Kidney epithelial cell (primary cell): ENCODE measurements around the gene CAMK2D. TPM values are rescaled to one million over a fixed set of nuclear protein-coding genes. Genes with fewer than 3 reads are reported as not detected.

ENCODE experiments used
- DNase-seq: peaks from one replicate; pipeline ENCODE4 v3.0.0-alpha.2; 2010; ENCODE audit warnings: low read depth
- H3K27me3 ChIP-seq: 2 replicates; pipeline ENCODE4 v1.6.0; 2011; ENCODE audit warnings: low read length; ENCODE audit not compliant: control insufficient read depth, insufficient read depth
- H3K36me3 ChIP-seq: 2 replicates; pipeline ENCODE4 v1.5.1; 2011; ENCODE audit warnings: low read length; ENCODE audit not compliant: control insufficient read depth, insufficient read depth
- H3K4me3 ChIP-seq: 2 replicates; pipeline ENCODE4 v1.5.1; 2011; ENCODE audit warnings: low read depth, mild to moderate bottlenecking, control low read depth, low read length
- total RNA-seq: library from RNA; depleted of rRNA; stranded (reverse); fragments of >200 nt; gene quantifications from 2 replicates; pipeline ENCODE4 v1.2.3, GENCODE V29; 2015
- TF ChIP-seq, protein P1 (sequence below): IDR thresholded peaks from 2 replicates; pipeline ENCODE4 v1.5.1; 2011; ENCODE audit warnings: mild to moderate bottlenecking, moderate library complexity, low read length, control low read depth, inconsistent platforms; ENCODE audit not compliant: insufficient read depth, poor library complexity, severe bottlenecking

Gene CAMK2D
- total RNA-seq, 1 donor from 2014 or later, result 36.2 TPM

DNA sequence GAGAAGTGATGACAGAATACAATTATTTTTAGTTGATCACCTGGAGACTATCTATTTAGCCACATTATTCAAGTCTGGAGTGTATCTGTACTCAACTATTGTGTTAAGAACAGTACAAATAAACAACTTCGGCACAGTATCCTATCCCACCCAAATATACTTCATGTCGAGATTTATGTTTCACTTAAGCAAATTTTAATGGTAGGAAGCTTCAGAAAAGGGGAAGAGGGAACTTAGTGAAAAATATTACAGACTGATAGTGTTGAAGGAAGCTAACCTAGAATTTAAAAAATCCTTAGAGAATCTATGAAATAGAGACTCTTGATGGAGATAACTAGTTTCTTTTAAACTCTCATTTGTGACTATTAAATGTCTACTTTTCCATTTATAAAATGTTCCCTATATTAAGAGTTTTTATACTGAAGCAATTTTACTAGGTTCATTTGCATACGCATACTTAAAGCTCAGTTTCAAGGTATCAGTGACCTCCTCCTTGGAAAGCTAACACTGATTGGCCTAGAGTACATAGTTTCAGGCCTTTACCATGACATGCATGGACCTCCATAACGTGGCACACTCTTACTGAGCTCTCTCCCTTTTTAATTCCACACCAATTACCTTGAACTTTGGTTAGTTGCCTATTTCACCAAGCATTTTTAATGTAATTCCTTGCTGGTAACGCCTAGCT lies 197.7 kb downstream of the CAMK2D start:
- TF ChIP-seq, protein P1, sequence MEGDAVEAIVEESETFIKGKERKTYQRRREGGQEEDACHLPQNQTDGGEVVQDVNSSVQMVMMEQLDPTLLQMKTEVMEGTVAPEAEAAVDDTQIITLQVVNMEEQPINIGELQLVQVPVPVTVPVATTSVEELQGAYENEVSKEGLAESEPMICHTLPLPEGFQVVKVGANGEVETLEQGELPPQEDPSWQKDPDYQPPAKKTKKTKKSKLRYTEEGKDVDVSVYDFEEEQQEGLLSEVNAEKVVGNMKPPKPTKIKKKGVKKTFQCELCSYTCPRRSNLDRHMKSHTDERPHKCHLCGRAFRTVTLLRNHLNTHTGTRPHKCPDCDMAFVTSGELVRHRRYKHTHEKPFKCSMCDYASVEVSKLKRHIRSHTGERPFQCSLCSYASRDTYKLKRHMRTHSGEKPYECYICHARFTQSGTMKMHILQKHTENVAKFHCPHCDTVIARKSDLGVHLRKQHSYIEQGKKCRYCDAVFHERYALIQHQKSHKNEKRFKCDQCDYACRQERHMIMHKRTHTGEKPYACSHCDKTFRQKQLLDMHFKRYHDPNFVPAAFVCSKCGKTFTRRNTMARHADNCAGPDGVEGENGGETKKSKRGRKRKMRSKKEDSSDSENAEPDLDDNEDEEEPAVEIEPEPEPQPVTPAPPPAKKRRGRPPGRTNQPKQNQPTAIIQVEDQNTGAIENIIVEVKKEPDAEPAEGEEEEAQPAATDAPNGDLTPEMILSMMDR, result no peak
- Histone ChIP-seq H3K36me3 (no peaks in the 10 kb centered on the region), H3K27me3 (no peaks in the 10 kb centered on the region), H3K4me3 (no peak overlapping the region)
- no peak for DNase-seq

DNA sequence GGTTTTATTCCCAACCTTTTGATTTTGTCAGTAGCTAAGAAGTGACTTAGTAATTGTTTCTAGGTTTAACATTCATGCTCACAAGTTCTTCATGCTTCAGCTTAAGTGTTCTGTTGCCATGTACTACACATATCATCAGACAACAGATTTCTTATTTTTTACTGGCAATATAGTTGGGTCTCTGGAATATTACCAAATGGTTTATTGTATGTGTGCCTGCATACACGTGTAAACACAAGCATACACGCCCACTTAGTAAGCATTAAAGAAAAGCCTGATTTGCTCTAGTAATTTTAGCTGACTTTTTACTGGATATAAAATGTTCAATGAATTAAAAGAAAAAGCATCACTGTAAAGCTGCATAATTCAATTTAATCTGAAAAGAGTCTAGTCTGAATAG lies 199.8 kb downstream of the CAMK2D start:
- Histone ChIP-seq H3K27me3 (no peaks in the 10 kb centered on the region), H3K36me3 (no peaks in the 10 kb centered on the region), H3K4me3 (no peak overlapping the region)
- TF ChIP-seq, protein P1, result no peak
- no peak for DNase-seq

DNA sequence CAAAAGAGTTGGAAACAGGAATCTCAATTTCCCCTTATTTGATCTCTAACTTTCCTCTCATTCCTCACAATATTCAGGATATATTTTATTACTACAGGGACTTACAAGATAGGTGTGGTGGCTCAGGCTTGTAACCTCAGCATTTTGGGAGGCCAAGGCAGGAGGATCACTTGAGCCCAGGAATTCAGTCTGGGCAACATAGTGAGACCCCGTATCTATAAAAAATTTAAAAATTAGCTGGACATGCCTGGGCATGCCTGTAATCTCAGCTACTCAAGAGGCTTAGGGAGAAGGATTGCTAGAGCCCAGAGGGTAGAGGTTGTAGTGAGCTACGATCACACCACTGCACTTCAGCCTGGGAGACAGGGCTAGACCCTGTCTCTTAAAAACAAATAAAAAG lies 200.4 kb downstream of the CAMK2D start:
- Histone ChIP-seq H3K36me3 (no peaks in the 10 kb centered on the region), H3K4me3 (no peak overlapping the region), H3K27me3 (no peaks in the 10 kb centered on the region)
- DNase-seq, result no peak
- TF ChIP-seq, protein P1, result no peak

DNA sequence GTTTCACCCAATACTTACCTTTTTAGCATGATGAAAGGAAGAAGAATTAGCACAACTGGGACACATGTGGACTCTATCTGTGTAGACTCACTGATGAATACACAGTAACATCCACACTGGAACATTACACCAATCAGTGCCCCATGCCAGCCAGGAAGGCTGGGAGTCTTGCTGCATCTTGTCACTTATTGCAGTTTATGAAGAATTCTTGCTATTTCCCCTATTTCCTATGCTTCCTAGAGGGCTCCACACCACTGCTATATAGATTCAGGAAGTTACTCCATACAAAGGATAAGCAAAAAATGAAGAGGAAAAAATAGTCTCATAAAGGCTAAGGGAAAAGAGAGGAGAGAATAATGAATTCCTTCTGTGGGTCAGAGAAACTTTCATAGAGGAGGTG lies 201.0 kb downstream of the CAMK2D start:
- H3K36me3 ChIP-seq, result no peaks in the 10 kb centered on the region
- H3K4me3 ChIP-seq, result no peak overlapping the region
- H3K27me3 ChIP-seq, result no peaks in the 10 kb centered on the region
- TF ChIP-seq, protein P1, result no peak
- DNase-seq, result no peak

DNA sequence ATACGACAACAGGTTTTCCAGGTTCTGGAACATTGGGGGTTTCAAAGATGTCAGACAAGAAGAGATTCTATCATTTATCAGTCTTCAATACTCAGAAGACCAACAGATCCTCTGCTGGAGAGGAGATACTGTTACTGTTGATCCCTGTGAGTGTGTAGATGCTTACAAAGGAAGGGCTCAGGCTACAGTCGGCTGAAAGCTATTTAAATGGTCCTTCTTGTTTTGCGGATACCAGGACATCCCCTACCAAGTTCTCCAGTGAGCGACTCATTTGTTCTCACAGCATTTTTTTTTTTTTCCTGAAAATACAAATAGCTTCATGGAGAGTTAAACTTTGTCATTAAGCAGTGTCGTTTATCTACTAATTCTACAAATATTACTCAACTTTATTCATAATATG lies 201.6 kb downstream of the CAMK2D start:
- Histone ChIP-seq H3K36me3 (no peaks in the 10 kb centered on the region), H3K27me3 (no peaks in the 10 kb centered on the region), H3K4me3 (no peak overlapping the region)
- TF ChIP-seq, protein P1, result no peak
- no peak for DNase-seq
